GM18868 (cell line): Measurements from ENCODE around the gene PHF1.
"Not testable (repeated sequence)": the region's sequence is repeated elsewhere in the genome, so short reads cannot be mapped to it uniquely, and the experiment has no call there.

Experiments used
- ATAC-seq: cut with Tn5 transposase; IDR thresholded peaks from one replicate; pipeline ENCODE4 v1.9.1; 2021; ENCODE audit warnings: mild to moderate bottlenecking, moderate library complexity; ENCODE audit not compliant: unreplicated experiment

Gene PHF1

DNA sequence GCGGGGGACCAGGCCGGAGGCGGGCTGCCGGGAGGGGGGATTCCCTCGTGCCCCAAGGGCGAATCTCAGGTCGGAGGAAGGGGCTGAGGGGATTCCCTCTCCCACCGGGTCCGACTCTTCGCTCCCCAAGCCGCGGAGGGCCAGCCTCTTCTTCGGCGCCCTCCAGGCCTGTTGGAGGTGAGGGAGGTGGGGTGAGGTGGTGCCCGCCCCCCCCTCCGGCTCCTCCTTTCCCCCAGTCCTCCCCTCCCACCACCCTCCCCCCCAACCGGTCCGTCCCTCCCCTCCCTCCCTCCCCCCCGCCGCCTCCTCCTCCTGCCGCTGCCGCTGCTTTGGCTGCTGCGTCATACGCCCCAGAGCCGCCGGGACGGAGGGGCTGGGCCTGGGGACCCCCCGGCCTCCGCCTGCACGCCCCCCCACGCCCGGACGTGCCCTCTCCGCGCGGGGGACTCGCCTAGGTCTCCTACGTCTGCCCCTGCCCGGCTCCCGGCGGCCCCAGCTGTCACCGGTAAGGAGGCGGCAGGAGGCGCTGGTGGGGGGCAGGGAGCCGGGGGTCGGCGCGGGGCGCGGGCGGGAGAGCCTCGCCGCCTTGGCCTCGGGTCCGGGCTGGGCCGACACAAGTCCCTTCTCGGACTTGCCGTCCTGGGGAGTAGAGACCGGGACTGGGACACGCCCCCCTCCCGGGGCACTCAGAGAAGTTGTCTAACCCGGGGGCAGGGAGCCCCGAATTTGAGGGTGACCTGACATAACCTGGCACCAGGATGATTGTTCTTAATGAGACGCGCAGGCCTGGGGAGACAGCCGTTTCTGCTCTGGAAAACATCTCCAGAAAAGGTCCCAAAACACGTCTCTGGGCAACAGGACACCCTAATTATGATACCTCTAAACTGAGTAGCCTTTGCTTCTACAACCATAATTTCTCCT, at the start of gene PHF1:
Gene PHF1, plus strand, starts transcription at position 304 of the 921 bp plus-strand sequence. CDS start 1,250 bp downstream, outside the sequence.
- peak; percentile 3 for ATAC-seq

DNA sequence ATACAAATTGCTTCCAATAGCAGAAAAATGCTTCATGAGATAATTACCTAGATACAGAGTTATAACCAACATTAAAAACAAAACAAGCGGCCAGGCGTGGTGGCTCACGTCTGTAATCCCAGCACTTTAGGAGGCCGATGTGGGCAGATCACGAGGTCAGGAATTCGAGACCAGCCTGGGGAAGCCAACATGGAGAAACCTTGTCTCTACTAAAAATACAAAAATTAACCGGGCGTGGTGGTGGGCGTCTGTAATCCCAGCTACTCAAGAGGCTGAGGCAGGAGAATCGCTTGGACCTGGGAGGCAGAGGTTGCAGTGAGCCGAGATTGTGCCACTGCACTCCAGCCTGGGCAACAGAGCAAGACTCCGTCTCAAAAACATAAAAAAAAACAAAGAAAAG, 47.3 kb upstream of the PHF1 start:
- not testable (repeated sequence) for ATAC-seq

DNA sequence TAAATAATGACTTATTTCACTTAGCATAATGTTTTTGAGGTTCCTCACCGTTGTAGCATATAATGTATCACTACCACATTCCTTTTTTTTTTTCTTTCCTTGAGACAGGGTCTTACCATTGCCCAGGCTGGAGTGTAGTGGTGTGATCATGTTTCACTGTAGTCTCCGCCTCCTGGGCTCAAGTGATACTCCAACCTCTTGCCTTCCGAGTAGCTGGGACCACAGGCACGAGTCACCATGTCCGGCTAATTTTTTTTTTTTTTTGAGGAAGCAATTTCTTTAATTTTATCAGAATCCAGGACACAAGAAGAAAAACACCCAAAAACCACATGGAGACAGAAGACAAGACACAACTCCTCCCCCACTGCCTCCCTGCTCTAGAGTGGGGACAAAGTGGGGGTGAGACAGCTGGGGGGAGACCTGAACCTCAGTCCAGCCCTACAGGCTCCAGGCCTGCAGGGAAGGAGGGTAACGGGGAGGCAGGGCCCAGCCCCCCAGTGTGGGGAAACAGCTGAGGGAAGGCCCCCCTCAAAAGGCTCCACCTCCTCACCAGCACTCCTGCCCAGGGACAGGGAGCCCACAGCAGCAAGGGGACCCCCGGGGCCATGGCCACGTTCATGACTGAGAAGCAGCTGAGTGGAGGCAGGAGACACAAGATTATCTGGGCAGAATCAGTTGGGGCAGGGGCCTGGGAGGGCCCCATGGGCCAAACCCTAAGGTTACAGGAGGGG, 46.2 kb upstream of the PHF1 start:
- ATAC-seq = not testable (repeated sequence)

DNA sequence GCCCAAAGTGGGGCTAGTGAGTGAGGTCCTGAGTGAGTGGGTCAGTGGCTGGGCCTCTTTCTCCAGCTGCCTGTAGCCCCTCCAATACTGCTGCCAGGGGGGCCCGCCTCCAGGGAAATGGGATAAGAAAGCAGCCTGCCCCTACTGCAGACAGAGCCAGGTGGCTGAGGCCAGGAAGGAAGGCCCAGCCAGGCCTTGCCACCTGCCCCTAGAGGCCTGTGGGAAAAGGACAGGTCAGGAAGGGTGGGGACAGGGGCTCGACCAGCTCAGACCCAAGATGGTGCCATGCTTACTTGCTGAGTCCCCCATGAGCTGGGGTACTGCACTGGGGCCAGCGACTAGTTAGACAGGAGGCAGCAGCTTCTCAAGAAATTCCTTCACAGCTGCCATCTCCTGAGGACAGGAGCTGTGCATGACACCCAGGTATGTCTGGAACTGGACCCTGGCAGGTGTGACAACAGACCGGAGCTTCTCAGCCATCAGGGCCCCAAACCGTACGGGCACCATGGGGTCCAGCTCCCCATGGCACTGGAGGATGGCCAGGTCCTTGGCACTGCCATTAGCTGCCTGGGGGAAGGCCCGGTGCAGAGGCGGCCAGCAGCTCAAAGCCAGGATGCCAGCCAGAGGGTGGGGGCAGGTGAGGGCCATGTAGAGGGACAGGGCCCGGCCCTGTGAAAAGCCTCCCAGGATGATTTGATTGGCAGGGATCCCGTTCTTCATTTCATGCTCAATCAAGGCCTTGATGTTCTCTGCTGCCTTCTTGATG, 45.4 kb upstream of the PHF1 start:
- not testable (repeated sequence) for ATAC-seq

DNA sequence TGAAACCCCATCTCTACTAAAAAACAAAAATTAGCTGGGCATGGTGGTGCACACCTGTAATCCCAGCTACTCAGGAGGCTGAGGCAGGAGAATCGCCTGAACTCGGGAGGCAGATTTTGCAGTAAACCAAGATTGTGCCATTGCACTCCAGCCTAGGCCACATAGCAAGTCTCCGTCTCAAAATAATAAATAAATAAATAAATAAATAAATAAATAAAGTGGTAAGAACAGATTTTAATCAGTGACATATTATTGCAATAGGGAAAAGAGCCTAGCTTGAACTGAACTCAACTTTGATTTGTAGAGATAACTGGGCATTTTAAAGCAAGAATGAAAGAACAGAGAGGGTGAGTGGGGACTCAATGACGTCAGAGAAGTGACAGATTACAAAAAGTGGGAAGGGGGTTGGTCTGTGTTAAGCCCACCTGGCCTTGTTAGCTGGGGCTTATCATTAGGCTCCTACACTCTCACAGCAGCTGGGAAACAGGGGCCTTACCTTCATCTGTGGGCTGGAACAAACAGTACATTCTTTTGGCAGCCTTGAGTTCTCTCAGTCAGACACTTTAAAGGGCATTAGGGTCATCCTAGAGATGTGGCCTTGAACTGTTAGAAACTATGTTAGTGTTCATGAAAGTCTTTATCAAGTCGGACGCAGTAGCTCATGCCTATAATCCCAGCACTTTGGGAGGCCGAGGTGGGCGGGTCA, 43.7 kb upstream of the PHF1 start:
- no peak for ATAC-seq

DNA sequence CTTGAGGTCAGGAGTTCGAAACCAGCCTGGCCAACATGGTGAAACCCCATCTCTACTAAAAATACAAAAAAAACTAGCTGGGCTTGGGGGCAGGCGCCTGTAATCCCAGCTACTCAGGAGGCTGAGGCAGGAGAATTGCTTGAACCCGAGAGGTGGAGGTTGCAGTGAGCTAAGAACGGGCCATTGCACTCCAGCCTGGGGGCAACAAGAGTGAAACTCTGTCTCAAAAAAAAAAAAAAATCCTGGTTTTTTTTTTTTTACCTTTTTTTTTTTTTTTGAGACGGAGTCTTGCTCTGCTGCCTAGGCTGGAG, 43.1 kb upstream of the PHF1 start:
- not testable (repeated sequence) for ATAC-seq

DNA sequence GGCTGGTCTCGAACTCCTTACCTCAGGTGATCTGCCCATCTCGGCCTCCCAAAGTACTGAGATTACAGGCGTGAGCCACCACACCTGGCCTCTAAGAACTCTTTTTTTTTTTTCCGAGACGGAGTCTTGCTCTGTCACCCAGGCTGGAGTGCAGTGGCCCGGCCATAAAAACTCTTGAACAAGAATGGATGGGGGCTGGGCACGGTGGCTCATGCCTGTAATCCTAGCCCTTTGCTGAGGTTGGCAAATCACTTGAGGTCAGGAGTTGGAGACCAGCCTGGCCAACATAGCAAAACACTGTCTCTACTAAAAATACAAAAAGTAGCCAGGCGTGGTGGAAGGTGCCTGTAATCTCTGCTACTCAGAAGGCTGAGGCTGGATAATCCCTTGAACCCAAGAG, 38.9 kb upstream of the PHF1 start:
- not testable (repeated sequence) for ATAC-seq

DNA sequence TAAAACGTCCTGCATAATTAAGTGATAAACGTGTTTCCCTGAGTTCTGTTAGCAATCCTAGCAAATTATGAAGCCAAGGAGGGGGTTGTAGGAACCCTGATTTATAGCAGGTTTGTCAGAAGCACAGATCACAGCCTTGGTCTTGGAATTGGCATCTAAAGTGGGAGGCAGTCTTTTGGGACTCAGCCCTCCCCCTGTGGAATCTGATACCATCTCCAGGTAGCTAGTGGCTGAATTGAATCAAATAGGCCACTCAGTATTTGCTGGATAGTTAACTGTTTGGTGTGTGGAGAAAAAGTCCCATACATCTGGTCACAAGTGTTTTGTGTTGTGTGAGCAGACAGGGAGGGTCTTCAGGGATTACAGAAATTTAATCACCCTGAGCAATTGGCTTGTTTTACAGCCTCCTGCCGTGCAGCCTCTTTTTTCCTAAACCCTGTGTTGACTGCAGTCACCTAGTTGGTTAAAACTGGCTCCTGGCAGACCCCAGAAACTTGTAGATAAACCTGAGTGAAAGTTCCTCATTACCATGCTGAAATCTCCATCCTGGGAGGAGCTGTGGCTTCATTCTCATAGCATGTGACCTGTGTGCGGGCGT, 38.2 kb upstream of the PHF1 start:
- ATAC-seq = no peak

DNA sequence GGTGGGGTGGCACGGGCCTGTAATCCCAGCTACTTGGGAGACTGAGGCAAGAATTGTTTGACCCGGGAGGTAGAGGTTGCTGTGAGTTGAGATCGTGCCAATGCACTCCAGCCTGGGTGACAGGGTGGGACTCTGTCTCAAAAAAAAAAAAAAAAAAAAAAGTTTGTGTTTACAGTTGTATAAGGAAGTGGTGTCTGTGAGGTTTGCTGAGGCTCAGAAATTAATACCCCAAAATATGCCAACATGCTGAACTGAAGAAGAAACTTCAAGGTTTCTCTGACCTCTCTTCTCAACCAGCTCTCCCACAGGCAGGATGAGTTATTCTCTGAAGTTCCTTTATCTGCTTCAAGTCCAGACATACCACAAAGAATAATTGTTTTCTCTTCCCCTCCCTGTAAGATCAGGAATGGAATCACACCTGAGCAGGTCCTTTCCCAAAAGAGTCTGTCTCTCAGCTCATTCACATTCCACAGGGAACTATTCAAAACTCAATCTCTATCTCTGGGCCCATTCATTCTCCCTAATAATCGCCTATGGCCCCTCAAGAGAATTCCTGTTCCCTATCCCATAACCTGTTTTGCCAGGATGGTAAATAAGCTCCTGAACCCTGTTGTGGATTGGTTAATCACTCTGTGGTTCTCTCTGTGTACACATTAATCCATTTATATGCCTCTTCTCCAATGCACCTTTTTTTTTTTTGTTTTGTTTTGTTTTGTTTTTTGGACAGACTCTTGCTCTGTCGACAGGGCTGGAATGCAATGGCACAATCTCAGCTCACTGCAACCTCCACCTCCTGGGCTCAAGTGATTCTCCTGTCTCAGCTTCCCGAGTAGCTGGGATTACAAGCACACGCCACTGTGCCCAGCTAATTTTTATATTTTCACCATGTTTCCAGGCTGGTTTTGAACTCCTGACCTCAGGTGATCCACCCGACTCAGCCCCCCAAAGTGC, 36.6 kb upstream of the PHF1 start:
- ATAC-seq = no peak

DNA sequence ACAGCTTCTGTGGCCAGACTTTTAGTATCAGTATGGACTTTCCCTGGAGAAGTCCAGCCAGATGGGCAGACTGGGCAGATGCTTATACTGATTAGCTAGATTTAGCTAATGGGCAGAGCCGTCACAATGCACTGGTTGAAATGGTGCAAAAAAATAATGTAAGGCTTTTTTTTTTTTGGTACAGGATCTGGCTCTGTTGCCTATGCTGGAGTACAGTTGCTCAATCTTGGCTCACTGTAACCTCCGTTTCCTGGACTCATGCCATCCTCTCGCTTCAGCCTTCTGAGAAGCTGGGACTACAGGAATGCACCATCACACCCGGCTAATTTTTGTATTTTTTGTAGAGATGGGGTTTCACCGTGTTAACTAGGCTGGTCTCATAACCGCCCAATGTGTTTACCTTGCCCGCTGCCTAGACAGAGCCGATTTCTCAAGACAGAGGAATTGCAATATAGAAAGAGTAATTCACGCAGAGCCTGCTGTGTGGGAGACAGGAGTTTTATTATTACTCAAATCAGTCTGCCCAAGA, 35.6 kb upstream of the PHF1 start:
- ATAC-seq = no peak

DNA sequence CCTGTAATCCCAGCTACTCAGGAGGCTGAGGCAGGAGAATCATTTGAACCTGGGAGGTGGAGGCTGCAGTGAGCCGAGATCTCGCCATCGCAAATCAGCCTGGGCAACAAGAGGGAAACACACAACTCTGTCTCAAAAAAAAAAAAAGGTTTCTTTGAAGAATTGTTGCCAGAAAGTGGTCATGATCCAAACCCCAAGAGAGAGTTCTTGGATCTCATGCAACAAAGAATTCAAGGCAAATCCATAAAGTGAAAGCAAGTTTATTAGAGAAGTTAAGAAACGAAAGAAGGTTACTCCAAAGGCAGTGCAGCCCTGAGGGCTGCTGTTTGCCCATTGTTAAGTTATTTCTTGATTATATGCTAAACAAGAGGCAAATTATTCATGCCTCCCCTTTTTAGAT, 33.6 kb upstream of the PHF1 start:
- ATAC-seq = no peak

DNA sequence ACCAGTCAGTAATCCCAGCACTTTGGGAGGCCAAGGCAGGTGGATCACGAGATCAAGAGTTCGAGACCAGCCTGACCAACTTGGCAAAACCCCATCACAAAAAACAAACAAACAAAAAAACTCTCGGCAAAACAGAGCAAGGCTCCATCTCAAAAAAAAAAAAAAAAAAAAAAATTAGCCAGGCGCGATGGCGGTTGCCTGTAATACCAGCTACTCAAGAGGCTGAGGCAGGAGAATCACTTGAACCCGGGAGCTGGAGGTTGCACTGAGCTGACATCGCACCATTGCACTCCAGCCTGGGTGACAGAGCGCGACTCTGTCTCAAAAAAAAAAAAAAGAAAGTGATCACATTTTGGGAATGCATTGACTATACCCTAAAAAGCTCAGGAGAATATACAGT, 31.6 kb upstream of the PHF1 start:
- ATAC-seq = not testable (repeated sequence)

DNA sequence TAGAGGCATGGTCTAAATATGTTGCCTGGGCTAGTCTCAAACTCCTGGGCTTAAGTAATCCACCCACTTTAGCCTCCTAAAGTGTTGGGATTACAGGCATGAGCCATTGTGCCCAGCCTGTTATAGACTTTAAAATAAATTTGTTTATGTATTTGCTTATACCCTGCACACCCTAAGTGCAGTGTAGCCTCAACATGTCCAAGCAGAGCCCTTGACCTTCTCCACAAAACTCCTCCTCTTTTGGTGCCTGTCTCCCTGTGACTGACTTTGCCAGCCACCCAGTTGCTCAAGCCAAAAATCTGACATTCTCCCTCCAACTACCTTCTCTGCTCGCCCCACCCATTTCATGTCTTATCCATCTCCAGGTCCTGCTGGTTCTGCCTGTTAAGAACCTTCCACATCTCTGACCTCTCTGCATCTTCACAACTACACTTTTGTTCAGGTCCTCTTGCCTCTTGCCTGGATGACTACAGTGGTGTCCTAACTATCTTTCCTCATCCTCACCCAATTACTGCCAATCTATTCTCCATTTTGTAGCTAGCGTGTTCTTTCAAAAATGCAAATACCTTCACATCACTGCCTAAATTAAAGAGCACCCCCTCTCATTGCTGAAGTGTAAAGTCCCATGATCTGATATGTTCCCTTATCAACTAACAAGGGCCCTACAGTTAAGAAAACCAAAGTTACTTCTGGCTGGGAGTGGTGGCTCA, 30.4 kb upstream of the PHF1 start:
- ATAC-seq = no peak

DNA sequence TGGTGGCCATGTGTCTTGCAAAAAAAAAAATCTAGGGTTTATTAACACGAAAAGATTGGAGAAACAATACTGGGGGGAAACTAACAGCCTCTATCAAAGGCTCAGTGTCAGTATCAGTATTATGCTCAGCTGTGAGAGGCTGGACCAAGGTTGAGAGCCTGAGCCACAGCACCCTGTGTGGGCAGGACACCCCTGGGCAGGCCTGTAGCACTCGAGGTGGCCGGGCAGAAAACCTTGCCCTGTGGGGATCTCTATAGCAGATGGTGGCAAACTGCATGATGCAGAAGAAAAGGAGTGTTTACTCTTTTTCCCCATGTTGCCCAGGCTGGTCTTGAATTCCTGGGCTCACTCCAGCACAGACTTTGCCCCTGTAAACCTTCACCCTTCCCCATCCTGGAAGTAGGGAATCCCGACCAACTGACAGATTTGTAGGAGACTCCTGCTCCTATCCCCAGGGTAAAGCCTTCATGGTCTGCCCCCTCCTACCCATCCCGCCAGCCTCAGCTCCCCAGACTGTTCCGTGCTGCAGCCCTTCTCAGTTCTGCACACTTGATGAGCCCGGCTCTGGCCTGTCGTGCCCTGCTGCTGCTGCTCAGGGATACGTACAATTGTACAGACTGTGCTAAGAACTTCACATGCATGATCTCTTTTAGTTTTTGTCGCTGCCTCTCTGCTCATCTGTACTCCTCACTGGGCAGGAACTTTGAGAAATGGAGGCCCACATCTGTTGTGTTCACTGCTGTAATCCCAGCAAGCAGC, 27.2 kb upstream of the PHF1 start:
- ATAC-seq = no peak

DNA sequence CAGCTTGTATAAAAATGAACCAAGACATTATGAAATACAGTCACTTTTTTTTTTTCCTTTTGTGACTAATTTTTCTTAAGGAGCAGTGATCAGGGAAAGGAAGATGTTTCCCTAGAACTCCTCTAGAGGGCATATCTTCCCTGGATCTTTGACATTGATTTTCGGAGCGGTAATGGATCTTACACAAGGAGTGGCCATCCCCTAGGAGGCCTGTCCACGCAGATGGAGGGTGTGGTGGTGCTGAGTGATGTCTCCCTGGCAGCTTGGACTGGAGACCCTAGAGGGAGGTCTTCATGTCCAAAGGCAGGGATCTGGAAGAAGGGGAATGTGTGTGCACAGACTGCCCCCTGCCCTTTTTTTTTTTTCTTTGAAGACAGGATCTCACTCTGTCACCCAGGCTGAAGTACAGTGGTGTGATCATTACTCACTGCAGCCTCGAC, 26.2 kb upstream of the PHF1 start:
- no peak for ATAC-seq

DNA sequence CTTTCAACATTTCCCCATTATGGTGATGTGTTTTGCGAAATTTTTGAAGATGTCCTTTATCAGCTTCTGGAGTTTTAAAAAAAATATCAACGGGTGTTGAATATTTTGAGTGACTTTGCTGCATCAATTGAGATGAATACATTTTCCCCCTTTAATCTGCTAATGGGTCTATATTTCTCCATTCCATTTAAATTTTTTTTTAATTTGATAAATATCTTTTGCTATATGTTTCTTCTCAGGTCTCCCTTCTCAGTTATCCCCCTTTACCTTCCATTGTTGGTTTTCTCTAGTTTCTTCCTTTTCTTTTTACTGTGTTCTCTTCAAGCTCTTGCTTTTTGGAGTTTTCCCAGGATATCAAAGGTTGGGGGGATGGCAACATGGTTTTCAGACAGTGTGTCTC, 20.6 kb upstream of the PHF1 start:
- ATAC-seq = no peak

DNA sequence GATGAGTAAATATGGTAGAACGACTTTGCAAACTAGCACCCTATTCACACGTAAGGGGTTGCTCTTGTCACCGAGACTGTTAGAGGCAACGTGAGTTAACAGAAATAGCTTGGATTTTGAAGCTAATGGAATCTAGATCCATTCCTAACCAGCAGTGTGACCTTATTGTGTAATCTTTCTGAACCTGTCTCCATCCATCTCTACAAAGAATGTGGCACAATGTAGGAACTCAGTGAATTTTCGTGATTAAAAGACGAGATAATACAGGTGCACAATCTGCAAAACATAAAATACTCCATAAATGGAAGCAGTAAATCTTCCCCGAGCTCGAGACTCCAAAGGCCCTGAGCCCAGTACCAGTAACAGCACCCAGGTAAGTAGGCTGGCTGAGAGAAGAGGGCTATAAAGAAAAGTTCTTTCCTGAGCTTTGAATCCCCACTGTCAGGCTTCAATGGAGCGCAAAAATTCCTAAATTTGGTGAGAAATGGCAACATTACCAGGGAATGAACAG, 20.0 kb upstream of the PHF1 start:
- no peak for ATAC-seq
